Activated naive CD4-positive, alpha-beta T cell treated with anti-CD3 and anti-CD28 coated beads, Interleukin-2, amount 50 U/mL, for 72 hours (primary cell): Measurements from ENCODE around the gene ASTE1. TPM values are rescaled to one million over a fixed set of nuclear protein-coding genes. Genes with fewer than 3 reads are reported as not detected.
A peak's percentile ranks its signal among the peaks of the same experiment; 100 is the strongest.

Source experiments
- ATAC-seq, 2 donors: fragments of 150-1000 bp; cut with Tn5 transposase; 2 replicates each; pipeline ENCODE4 v1.10.0; 2021; ENCODE audit warnings: mild to moderate bottlenecking in 2 of 2, moderate library complexity in 2 of 2
- DNase-seq, 2 donors: peaks; one replicate each; pipeline ENCODE4 v3.0.0; 2021 to 2022; ENCODE audit warnings: low spot score in 2 of 2
- H3K27ac Mint-ChIP-seq, 2 donors: one replicate each; pipeline ENCODE4 v1.8.0; 2022; ENCODE audit warnings: mild to moderate bottlenecking in 2 of 2, mixed read lengths in 2 of 2
- H3K36me3 Mint-ChIP-seq, 2 donors: one replicate each; pipeline ENCODE4 v1.8.0; 2022; ENCODE audit warnings: mixed read lengths in 2 of 2
- H3K9me3 Mint-ChIP-seq, 2 donors: one replicate each; pipeline ENCODE4 v1.8.0; 2022; ENCODE audit warnings: mixed read lengths in 2 of 2
- total RNA-seq, 2 donors: library from RNA; stranded (reverse); gene quantifications; one replicate each; pipeline ENCODE4 v1.2.3, GENCODE V29; 2022

ASTE1 gene
- total RNA-seq = 10 to 100 TPM in 1 of 2 donors, 1 to 10 TPM in 1; 8.9 to 14.1 TPM

- peak; percentile 85 to 88 for DNase-seq
- Mint-ChIP-seq H3K27ac (peak within 1 kb of the TSS; percentile 92 to 96), H3K9me3 (no peaks in the 10 kb centered on the region), H3K36me3 (peaks cover 27 to 35% of the 10 kb centered on the region in 2 donors)
- peak; percentile 98 for ATAC-seq
Observed at GRCh38 chr3:131026321-131027151, at the start of gene ASTE1, which contains the start of gene NEK11. Gene ASTE1 (minus strand): TSS chr3:131026825. CDS start chr3:131025306, 1,519 bp downstream. Gene NEK11 (plus strand): TSS chr3:131026877. CDS start chr3:131029709, 2,832 bp downstream.

GRCh38 chr3:131075632-131076328 is 49.2 kb upstream of the ASTE1 start:
- Mint-ChIP-seq H3K36me3 (no peaks in the 10 kb centered on the region), H3K27ac (no peak overlapping the region), H3K9me3 (no peaks in the 10 kb centered on the region)
- peak in 1 of 2 donors; percentile 41 for ATAC-seq
- no peak for DNase-seq

DNA sequence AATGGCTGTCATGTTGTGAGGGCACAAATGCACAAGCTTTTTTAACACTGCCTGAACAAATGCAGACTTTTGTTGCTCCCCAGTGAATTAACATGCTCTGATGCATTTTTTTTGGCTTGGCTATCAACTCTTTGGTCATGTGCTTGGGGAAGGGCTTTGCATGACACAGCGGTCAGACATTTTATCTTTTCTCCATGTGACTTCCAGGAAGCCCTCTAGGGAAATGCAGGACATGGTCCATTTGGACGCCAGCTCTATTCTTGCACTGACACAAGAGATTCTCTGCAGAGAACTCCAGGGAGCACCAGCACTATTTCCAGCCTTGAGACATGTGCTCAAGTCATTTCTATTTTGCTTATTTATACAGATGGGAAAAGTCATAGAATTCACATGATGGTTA is 46.2 kb upstream of the ASTE1 start:
- H3K9me3 Mint-ChIP-seq = no peaks in the 10 kb centered on the region
- no peaks in the 10 kb centered on the region for H3K36me3 Mint-ChIP-seq
- H3K27ac Mint-ChIP-seq = no peak overlapping the region
- DNase-seq (no peak), ATAC-seq (no peak)

DNA sequence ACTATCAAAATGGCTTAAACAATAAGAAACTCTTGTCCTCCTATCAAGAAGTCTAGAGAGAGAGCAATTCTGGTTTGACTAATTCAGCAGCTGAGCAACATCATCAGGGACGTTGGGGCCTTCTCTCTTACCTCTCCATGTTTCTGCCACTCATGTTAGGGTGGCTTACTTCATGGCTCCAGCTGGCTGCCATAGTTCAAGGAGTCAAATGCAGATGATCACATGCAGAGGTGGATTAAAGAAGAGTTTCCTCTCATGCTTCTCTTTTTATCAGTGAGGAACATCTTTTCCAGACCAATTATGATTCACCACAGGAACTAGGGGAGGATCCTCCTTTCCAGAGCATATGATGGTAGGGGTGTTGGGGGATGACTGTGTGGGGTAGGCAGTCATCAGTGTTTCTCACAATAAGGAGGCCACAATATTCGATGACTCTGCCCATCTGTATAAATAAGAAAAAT is 45.5 kb upstream of the ASTE1 start:
- Mint-ChIP-seq H3K27ac (no peak overlapping the region), H3K9me3 (no peaks in the 10 kb centered on the region), H3K36me3 (no peaks in the 10 kb centered on the region)
- no peak for ATAC-seq
- no peak for DNase-seq

DNA sequence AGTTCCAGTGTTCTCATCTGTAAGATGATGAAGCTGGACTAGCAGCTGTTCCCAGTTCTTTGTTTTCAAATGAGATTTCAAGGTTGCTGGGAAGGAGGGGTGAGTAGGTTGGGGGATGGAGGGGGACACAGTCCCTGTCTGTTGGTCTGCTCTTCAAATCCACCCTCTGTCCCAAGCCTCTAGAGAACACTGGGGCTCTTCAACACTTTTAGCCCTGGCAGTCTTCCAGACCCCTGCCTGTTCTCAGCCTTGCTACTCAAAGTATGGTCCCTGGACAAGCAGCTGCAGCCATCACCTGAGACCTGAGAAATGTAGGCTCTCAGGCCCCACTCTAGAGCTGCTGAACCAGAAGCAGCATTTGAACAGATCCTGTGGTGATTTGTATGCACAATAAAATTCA is 41.4 kb upstream of the ASTE1 start:
- no peaks in the 10 kb centered on the region for H3K9me3 Mint-ChIP-seq
- ATAC-seq = no peak
- H3K36me3 Mint-ChIP-seq = no peaks in the 10 kb centered on the region
- no peak overlapping the region for H3K27ac Mint-ChIP-seq
- no peak for DNase-seq

DNA sequence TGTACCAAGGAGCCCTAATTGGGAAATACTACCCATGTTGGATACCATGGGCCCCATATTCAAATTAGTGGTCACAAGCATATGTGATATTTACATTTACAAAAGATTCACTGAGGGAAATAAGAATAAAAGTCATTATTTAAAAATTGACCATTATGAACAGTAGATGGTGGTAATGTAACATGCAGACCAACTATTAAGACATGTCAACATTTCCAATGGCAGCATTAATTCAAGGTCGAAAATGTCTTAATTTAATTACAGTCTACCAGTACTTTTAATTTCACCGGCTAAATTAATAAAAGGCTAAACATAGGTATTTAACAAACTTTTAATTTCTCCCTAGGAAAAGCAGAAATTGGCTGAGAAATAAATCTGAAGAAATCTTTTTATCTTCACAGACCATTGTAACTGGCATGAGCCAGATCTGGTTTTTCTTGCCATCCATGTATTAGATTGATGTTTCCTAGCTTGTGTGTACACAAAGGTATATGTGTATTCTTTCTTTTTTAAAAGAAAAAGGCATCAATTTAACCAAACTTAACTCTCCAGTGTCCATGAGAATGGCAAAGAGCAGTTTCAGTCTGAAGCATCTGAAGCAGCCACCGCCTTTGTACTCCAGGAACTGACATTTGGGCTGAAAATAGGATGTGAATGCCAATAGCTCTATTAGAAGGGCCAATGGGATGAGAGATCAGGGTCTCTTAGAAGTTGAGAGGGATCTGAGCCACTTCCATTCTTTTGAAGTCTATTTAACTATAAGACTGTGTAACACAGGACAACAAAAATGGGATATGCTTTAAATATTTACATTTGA is 26.6 kb upstream of the ASTE1 start:
- no peak for DNase-seq
- Mint-ChIP-seq H3K9me3 (peaks cover 3 to 6% of the 10 kb centered on the region in 2 donors), H3K36me3 (peaks cover 0 to 6% of the 10 kb centered on the region in 2 donors), H3K27ac (no peak overlapping the region)
- ATAC-seq = no peak

GRCh38 chr3:131050001-131050400 is 23.4 kb upstream of the ASTE1 start:
- Mint-ChIP-seq H3K9me3 (peaks cover 14 to 16% of the 10 kb centered on the region in 2 donors), H3K36me3 (peaks cover 8 to 25% of the 10 kb centered on the region in 2 donors), H3K27ac (no peak overlapping the region)
- no peak for DNase-seq
- no peak for ATAC-seq

DNA sequence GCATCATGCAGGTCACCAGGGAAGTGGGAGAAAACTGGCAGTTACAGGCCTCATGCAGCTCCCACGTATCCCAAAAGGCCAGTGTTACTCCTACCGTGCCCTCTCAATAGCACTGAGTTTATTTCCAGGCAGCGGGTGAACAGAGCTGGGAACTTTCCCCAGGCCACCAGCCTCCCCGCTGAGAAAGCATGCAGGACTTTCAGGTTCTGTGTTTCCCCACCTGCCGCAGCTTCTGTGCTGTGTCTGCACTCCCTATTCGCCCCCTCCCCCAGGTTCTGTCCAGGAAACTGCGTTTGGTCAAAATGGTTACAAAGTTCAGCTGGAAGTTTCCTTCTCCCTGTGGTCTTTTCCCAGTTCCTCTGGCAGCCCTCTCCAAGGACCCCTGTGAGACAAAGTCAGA is 21.4 kb upstream of the ASTE1 start:
- Mint-ChIP-seq H3K36me3 (peaks cover 27 to 44% of the 10 kb centered on the region in 2 donors), H3K27ac (no peak overlapping the region), H3K9me3 (peaks cover 33 to 34% of the 10 kb centered on the region in 2 donors)
- ATAC-seq (no peak), DNase-seq (no peak)

GRCh38 chr3:131047582-131047981 is 21.0 kb upstream of the ASTE1 start:
- no peak overlapping the region for H3K27ac Mint-ChIP-seq
- ATAC-seq (no peak), DNase-seq (no peak)
- peaks cover 35 to 37% of the 10 kb centered on the region in 2 donors for H3K9me3 Mint-ChIP-seq
- peaks cover 29 to 49% of the 10 kb centered on the region in 2 donors for H3K36me3 Mint-ChIP-seq

DNA sequence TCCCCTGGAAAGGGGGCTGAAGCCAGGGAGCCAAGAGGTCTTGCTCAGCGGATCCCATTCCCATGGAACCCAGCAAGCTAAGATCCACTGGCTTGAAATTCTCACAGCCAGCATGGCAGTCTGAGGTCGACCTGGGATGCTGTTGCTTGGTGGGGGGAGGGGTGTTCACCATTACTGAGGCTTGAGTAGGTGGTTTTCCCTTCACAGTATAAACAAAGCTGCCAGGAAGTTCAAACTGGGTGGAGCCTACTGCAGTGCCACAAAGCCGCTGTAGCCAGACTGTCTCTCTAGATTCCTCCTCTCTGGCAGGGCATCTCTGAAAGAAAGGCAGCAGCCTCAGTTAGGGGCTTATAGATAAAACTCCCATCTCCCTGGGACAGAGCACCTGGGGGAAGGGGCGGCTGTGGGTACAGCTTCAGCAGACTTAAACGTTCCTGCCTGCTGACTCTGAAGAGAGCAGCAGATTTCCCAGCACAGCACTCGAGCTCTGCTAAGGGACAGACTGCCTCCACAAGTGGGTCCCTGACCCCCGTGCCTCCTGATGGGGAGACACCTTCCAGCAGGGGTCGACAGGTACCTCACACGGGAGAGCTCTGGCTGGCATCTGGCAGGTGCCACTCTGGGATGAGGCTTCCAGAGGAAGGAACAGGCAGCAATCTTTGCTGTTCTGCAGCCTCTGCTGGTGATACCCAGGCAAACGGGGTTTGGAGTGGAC is 15.8 kb upstream of the ASTE1 start:
- H3K36me3 Mint-ChIP-seq = peaks cover 33 to 45% of the 10 kb centered on the region in 2 donors

DNA sequence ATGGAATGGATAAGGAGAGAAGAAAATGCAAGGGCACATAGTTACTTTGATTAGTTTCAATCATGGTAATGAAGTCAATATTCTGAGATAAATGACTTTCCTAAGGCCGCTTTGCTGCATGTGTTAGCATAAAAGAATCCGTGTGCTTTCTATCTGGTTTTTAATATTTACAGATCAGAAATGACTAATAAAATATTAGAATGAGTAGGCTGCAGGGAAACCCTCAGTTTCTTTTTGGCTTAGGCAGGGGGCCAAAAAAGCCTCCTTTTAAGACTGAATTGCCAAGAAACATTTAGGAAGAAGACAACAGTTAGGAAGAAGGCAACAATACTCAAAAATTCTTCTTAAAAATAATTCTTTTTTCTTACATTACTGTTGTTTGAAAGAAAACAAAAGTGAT is 11.7 kb upstream of the ASTE1 start:
- H3K9me3 Mint-ChIP-seq = peaks cover 9 to 12% of the 10 kb centered on the region in 2 donors
- H3K27ac Mint-ChIP-seq = no peak overlapping the region
- no peak for DNase-seq
- ATAC-seq = no peak
- peaks cover 11 to 15% of the 10 kb centered on the region in 2 donors for H3K36me3 Mint-ChIP-seq

More for the DNA sequence above, 15.8 kb upstream of the ASTE1 start:
- DNase-seq (peak in 1 of 2 donors; percentile 14), ATAC-seq (peak in 1 of 2 donors; percentile 34)
- Mint-ChIP-seq H3K27ac (peak overlapping the region; percentile 56 to 77), H3K9me3 (peaks cover 28 to 38% of the 10 kb centered on the region in 2 donors)

DNA sequence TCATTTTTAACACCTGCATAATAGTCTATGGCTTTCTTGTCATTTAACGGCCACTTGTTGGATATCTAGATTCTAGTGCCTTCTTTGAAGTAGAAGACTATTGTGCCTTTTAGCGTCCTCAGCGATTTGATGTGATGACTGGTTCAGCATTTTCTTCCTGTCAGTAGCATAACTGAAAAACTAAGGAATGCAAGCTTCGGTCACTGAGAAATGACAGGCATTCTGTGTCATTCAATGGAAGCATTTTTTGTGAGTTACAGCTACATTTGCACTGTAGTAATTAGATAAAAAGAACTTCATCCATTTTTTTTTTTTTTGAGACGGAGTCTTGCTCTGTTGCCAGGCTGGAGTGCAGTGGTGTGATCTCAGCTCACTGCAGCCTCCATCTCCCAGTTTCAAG is 10.4 kb upstream of the ASTE1 start:
- ATAC-seq (no peak), DNase-seq (no peak)
- H3K9me3 Mint-ChIP-seq = peaks cover 4 to 5% of the 10 kb centered on the region in 2 donors
- peaks cover 6% of the 10 kb centered on the region in 2 donors for H3K36me3 Mint-ChIP-seq
- no peak overlapping the region for H3K27ac Mint-ChIP-seq

DNA sequence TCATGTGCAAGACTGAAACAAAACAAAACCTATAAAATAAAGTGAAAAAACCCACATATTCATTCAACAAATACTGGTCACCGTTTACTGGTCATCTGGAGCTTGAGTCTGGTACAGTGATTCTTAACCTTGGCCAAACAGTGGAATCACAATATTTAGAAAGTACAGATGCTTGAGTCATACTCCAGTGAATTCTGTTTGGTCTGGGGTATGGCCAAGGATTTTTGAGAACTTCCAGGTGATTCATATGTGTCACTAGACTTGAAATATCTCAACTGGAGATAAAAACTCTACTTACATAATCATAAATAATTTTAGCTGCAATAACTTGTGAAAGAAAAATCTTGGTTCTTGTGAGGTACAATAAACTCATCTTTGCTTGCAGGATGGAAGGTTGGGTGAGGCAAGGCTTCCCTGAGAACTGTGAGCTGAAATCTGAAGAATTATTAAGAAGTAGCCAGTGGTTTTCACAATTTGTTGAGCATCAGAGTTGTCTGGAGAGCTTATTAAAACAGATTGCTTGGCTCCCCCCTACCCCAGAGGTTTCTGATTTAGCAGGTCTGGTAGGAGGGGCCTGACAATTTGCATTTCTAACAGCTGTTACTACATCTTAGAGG is 9.7 kb upstream of the ASTE1 start:
- Mint-ChIP-seq H3K27ac (no peak overlapping the region), H3K9me3 (peaks cover under 1 to 4% of the 10 kb centered on the region in 2 donors), H3K36me3 (peaks cover 2 to 6% of the 10 kb centered on the region in 2 donors)
- no peak for DNase-seq
- no peak for ATAC-seq

DNA sequence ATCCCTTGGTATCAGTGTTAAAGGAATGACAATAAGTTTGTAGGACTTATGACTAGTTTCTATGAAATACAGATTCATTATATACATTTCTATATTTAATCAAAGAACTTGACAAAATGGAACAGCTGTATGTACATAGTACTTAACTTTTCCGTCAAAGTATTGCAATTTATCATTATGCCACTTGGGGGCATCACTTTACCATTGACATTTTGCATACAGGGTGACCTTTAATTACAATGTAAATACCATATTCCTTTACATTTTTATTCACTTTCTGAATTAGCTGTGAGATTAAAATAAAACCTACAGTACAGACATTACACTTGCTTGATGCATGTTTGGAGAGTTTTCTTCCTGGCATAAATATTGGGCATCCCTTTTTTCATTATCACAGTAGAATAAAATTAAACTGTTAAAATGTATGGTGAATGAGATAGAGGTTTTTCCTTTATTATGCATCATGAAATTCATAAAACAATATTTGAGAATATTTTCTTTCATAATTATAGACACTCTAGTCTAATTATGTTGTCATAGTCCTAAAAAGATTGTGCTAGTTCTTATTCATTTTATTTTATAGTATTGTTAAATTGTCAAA is 7.0 kb upstream of the ASTE1 start:
- H3K36me3 Mint-ChIP-seq = no peaks in the 10 kb centered on the region
- ATAC-seq = peak; percentile 54 to 64
- no peak overlapping the region for H3K27ac Mint-ChIP-seq
- no peaks in the 10 kb centered on the region for H3K9me3 Mint-ChIP-seq
- peak in 1 of 2 donors; percentile 56 for DNase-seq

GRCh38 chr3:131031660-131032059 is 5.0 kb upstream of the ASTE1 start:
- Mint-ChIP-seq H3K36me3 (peaks cover 0 to 5% of the 10 kb centered on the region in 2 donors), H3K27ac (no peak overlapping the region), H3K9me3 (no peaks in the 10 kb centered on the region)
- ATAC-seq = no peak
- DNase-seq = no peak
